Vagina (tissue), 2 donors: ENCODE data around the gene FAM83C.

Source experiments
- CTCF ChIP-seq, 3 experiments: fragments of 450-650 bp in 2 of 3; fragments of 200-600 bp in 1 of 3; sonication (generic) in 1 of 3; IDR thresholded peaks; one replicate each; pipeline ENCODE4 v1.5.1; 2017 to 2019; ENCODE audit warnings: antibody characterized with exemption in 3 of 3, mild to moderate bottlenecking in 2 of 3, moderate library complexity in 2 of 3
- POLR2A ChIP-seq, 2 donors: fragments of 450-650 bp; IDR thresholded peaks; one replicate each; pipeline ENCODE4 v1.6.1; 2017; ENCODE audit warnings: antibody characterized with exemption in 2 of 2, mild to moderate bottlenecking in 2 of 2, moderate library complexity in 2 of 2
- POLR2AphosphoS5 ChIP-seq, 2 donors: sonication (generic); formaldehyde crosslinking; IDR thresholded peaks; one replicate each; pipeline ENCODE4 v1.9.0; 2017; ENCODE audit warnings: antibody characterized with exemption in 2 of 2, mild to moderate bottlenecking in 2 of 2, low read depth in 1 of 2; ENCODE audit not compliant: insufficient read depth in 1 of 2

- TF ChIP-seq CTCF (IDR thresholded peaks at IDR 0.05), result no peak
- TF ChIP-seq POLR2AphosphoS5 (IDR thresholded peaks at IDR 0.05; ENCODE audit: insufficient read depth in 1 of 2, low read depth in 1 of 2), result no peak
- no peak for TF ChIP-seq POLR2A (IDR thresholded peaks at IDR 0.05)
These were observed 1.3 kb downstream of the FAM83C start for GRCh38 chr20:35290887-35291417.
